PFSK-1 (cell line): ENCODE measurements around the gene TRPC4.

Experiments used
- FOXP2 ChIP-seq: optimal IDR thresholded peaks from 2 replicates; pipeline ENCODE3; 2011; ENCODE audit warnings: borderline replicate concordance, control low read depth, inconsistent platforms; ENCODE audit not compliant: insufficient read depth; ENCODE audit errors: extremely low read length, extremely low read depth
- POLR2AphosphoS5 ChIP-seq: IDR thresholded peaks from 2 replicates; pipeline ENCODE4 v1.6.1; 2012; ENCODE audit warnings: low read depth, mild to moderate bottlenecking, control low read depth, low read length, moderate library complexity
- SIN3A ChIP-seq: IDR thresholded peaks from 2 replicates; pipeline ENCODE4 v1.6.1; 2012; ENCODE audit warnings: mild to moderate bottlenecking, low read length, moderate library complexity, borderline replicate concordance; ENCODE audit not compliant: insufficient read depth
- TAF1 ChIP-seq: IDR thresholded peaks from 2 replicates; pipeline ENCODE4 v1.6.1; 2012; ENCODE audit warnings: low read length, control low read depth, borderline replicate concordance; ENCODE audit not compliant: insufficient read depth
- TF ChIP-seq, protein P1 (sequence below), 2 experiments: IDR thresholded peaks; 2 replicates each; pipeline versions ENCODE4 v1.6.1 to v1.8.0; 2011 to 2012; ENCODE audit warnings: low read depth in 2 of 2, low read length in 2 of 2, control low read depth in 1 of 2, inconsistent platforms in 1 of 2, mild to moderate bottlenecking in 1 of 2, moderate library complexity in 1 of 2; ENCODE audit not compliant: insufficient read depth in 1 of 2

TRPC4 gene

DNA sequence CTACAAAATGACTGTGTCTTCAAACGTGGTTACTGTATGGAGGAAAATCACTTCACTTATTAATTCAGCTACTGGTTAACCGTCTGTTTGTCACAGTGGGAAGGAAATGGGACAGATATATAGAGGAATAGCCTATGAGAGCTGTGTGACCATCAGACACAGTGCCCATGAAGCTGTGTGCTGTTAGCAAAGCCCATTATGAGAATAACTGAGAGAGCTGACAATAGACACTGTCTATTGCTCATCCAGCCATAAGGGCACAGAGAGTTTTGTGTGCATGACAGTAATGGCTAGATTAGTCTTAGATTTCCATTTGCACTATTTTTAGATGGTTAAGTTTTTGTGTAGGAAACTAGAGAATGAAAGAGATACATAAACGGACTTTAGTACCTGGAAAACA, 206.9 kb downstream of the TRPC4 start:
- no peak for TF ChIP-seq SIN3A
- TF ChIP-seq POLR2AphosphoS5 = no peak
- no peak for TF ChIP-seq TAF1
- TF ChIP-seq, protein P1, sequence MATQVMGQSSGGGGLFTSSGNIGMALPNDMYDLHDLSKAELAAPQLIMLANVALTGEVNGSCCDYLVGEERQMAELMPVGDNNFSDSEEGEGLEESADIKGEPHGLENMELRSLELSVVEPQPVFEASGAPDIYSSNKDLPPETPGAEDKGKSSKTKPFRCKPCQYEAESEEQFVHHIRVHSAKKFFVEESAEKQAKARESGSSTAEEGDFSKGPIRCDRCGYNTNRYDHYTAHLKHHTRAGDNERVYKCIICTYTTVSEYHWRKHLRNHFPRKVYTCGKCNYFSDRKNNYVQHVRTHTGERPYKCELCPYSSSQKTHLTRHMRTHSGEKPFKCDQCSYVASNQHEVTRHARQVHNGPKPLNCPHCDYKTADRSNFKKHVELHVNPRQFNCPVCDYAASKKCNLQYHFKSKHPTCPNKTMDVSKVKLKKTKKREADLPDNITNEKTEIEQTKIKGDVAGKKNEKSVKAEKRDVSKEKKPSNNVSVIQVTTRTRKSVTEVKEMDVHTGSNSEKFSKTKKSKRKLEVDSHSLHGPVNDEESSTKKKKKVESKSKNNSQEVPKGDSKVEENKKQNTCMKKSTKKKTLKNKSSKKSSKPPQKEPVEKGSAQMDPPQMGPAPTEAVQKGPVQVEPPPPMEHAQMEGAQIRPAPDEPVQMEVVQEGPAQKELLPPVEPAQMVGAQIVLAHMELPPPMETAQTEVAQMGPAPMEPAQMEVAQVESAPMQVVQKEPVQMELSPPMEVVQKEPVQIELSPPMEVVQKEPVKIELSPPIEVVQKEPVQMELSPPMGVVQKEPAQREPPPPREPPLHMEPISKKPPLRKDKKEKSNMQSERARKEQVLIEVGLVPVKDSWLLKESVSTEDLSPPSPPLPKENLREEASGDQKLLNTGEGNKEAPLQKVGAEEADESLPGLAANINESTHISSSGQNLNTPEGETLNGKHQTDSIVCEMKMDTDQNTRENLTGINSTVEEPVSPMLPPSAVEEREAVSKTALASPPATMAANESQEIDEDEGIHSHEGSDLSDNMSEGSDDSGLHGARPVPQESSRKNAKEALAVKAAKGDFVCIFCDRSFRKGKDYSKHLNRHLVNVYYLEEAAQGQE (IDR thresholded peaks at IDR 0.05; ENCODE audit: insufficient read depth in 1 of 2, low read depth in 2 of 2, low read length in 2 of 2) = no peak
- no peak for TF ChIP-seq FOXP2

GRCh38 chr13:37657956-37658355, 211.6 kb downstream of the TRPC4 start:
- TF ChIP-seq FOXP2 (no peak), TAF1 (no peak), SIN3A (no peak)

GRCh38 chr13:37657134-37657533, 212.4 kb downstream of the TRPC4 start:
- TF ChIP-seq SIN3A (no peak), FOXP2 (no peak), POLR2AphosphoS5 (no peak), TAF1 (no peak)
- TF ChIP-seq, protein P1 (IDR thresholded peaks at IDR 0.05; ENCODE audit: insufficient read depth in 1 of 2, low read depth in 2 of 2, low read length in 2 of 2) = no peak

DNA sequence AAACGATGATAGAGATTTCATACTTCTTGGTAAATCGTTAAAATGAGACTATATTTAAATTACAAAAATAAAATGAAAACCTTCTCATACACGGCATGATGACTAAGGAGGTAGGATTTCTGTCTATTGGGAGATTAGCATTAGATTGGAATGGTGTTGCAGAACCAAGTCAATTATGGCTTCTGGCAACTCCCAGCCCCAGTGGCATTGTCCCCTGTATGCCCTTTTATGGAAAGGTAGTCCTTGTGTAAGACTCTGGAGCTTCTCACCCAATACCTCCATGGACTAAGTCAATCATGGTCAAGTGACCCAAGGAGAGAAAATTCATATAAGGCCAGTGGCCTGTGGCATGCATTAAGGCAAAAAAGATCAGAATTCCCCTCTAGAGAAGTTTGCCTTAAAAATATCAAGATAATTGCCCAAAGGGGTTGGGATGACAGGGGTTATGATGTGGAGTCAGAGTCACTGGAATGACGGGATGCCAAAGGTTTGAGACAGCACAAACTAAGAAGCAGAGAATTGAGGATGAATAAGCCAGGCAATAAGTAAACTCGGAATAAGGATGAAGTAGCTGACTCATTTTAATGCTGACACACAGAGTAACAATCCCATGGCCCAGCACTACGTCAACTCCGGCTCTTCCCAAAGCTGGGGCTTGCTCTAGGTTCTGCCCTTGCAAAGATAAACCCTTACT, 213.2 kb downstream of the TRPC4 start:
- TF ChIP-seq POLR2AphosphoS5 = no peak
- TF ChIP-seq, protein P1 (IDR thresholded peaks at IDR 0.05; ENCODE audit: insufficient read depth in 1 of 2, low read depth in 2 of 2, low read length in 2 of 2) = no peak
- no peak for TF ChIP-seq SIN3A

DNA sequence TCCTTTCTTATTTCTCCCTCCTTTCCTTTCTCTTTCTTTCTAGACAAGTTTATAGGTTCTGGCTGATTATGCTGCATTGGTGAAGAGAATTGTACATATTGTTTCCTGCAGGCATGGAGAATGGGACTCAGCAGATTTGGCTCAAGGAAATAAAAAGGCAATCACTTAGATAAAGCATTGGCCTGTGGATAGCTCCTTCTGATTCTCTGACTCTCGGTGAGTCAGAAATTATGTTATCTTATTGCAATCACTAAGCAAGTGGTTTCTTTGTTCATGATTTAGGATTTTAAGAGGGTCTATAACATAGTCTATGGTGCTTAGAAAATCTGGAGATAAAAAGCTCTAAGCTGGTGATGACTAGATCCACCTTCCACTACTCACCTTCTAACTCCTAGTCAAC, 217.0 kb downstream of the TRPC4 start:
- no peak for TF ChIP-seq POLR2AphosphoS5
- no peak for TF ChIP-seq TAF1
- TF ChIP-seq, protein P1 (IDR thresholded peaks at IDR 0.05; ENCODE audit: insufficient read depth in 1 of 2, low read depth in 2 of 2, low read length in 2 of 2) = no peak
- TF ChIP-seq SIN3A = no peak
- no peak for TF ChIP-seq FOXP2
